Smooth muscle cell (in vitro differentiated cells): Measurements from ENCODE around the gene ZNF646. TPM values are rescaled to one million over a fixed set of nuclear protein-coding genes. Genes with fewer than 3 reads are reported as not detected.
A peak's percentile ranks its signal among the peaks of the same experiment; 100 is the strongest.

ENCODE experiments used
- DNase-seq: peaks from one replicate; lab custom pipeline; 2025; ENCODE audit not compliant: unreplicated experiment; lab: John Stamatoyannopoulos, UW
- H2AFZ ChIP-seq: fragments of 200-600 bp; sonication (generic); 2 replicates; pipeline ENCODE4 v1.6.0; 2016; ENCODE audit warnings: antibody characterized with exemption, low read depth, mild to moderate bottlenecking
- H3F3A ChIP-seq: fragments of 200-600 bp; sonication (generic); 2 replicates; pipeline ENCODE4 v1.6.0; 2017; ENCODE audit warnings: antibody characterized with exemption, low read depth
- H3K27ac ChIP-seq: fragments of 200-600 bp; sonication (generic); 2 replicates; pipeline ENCODE4 v1.5.1; 2016; ENCODE audit warnings: low read depth, mild to moderate bottlenecking
- H3K27me3 ChIP-seq: fragments of 200-600 bp; sonication (generic); 2 replicates; pipeline ENCODE4 v1.6.1; 2016; ENCODE audit warnings: low read depth, mild to moderate bottlenecking
- H3K36me3 ChIP-seq: fragments of 200-600 bp; sonication (generic); 2 replicates; pipeline ENCODE4 v1.5.1; 2016; ENCODE audit warnings: low read depth
- H3K4me1 ChIP-seq: fragments of 200-600 bp; sonication (generic); 2 replicates; pipeline ENCODE4 v1.5.1; 2016; ENCODE audit warnings: low read depth
- H3K4me2 ChIP-seq: fragments of 200-600 bp; sonication (generic); 2 replicates; pipeline ENCODE4 v1.6.0; 2016; ENCODE audit warnings: mild to moderate bottlenecking
- H3K4me3 ChIP-seq: fragments of 200-600 bp; sonication (generic); 2 replicates; pipeline ENCODE4 v1.5.1; 2016; ENCODE audit warnings: mild to moderate bottlenecking
- H3K79me2 ChIP-seq: fragments of 200-600 bp; sonication (generic); 2 replicates; pipeline ENCODE4 v1.6.0; 2016; ENCODE audit warnings: low read depth, mild to moderate bottlenecking
- H3K9ac ChIP-seq: fragments of 200-600 bp; sonication (generic); 2 replicates; pipeline ENCODE4 v1.6.0; 2016; ENCODE audit warnings: low read depth
- H3K9me3 ChIP-seq: fragments of 200-600 bp; sonication (generic); replicated peaks from 2 replicates; pipeline ENCODE4 v1.5.1; 2016; ENCODE audit warnings: low read depth
- H4K20me1 ChIP-seq: fragments of 200-600 bp; sonication (generic); 2 replicates; pipeline ENCODE4 v1.6.0; 2016; ENCODE audit warnings: low read depth
- CTCF ChIP-seq: fragments of 200-600 bp; sonication (generic); IDR thresholded peaks from 2 replicates; pipeline ENCODE4 v1.5.1; 2017; ENCODE audit warnings: borderline replicate concordance, mild to moderate bottlenecking, antibody characterized with exemption; ENCODE audit not compliant: insufficient read depth, poor library complexity, severe bottlenecking
- WGBS: methylation state at CpG from one replicate; pipeline ENCODE4 v1.1.7; 2016; ENCODE audit warnings: low lambda C conversion rate; 5-methylcytosine and 5-hydroxymethylcytosine counted together
- polyA plus RNA-seq: library from polyadenylated mRNA; unstranded; fragments of >200 nt; fragmentation: Nextera tagmentation; extraction: Ambion mirVana; gene quantifications from 2 replicates; pipeline ENCODE4 v1.2.1, GENCODE V29; 2016
- total RNA-seq: library from RNA; depleted of rRNA; stranded (reverse); fragments of >200 nt; gene quantifications from 2 replicates; pipeline ENCODE4 v1.2.3, GENCODE V29; 2014

Gene ZNF646
- total and polyA plus RNA-seq, 2 experiments from 2014 or later, result 5.7 to 7.3 TPM

- no peak overlapping the region for H2AFZ ChIP-seq
- no peaks in the 10 kb centered on the region for H3K27me3 ChIP-seq
- H3K9ac ChIP-seq, result peak overlapping the region; percentile 92
- no peaks in the 10 kb centered on the region for H3K9me3 ChIP-seq
- H3K36me3 ChIP-seq, result no peaks in the 10 kb centered on the region
- WGBS, result 26% methylated on average over 4 of the region's 4 CpGs
- H4K20me1 ChIP-seq, result peaks cover 8% of the 10 kb centered on the region
- no peak for DNase-seq
- no peaks in the 10 kb centered on the region for H3F3A ChIP-seq
- peaks cover 76% of the 10 kb centered on the region for H3K79me2 ChIP-seq
- peak overlapping the region; percentile 76 for H3K4me3 ChIP-seq
- peak overlapping the region; percentile 94 for H3K27ac ChIP-seq
- H3K4me1 ChIP-seq, result peaks cover 15% of the 10 kb centered on the region
- peak overlapping the region; percentile 85 for H3K4me2 ChIP-seq
- no peak for TF ChIP-seq CTCF
Measured at GRCh38 chr16:31071861-31072260, 2.4 kb upstream of the ZNF646 start.

- Histone ChIP-seq H3K9ac (peak overlapping the region; percentile 92), H3K9me3 (no peaks in the 10 kb centered on the region), H4K20me1 (peaks cover 5% of the 10 kb centered on the region), H2AFZ (peak overlapping the region; percentile 71), H3K4me1 (peaks cover 15% of the 10 kb centered on the region), H3K36me3 (no peaks in the 10 kb centered on the region), H3K27me3 (no peaks in the 10 kb centered on the region), H3K27ac (peak overlapping the region; percentile 94), H3K4me3 (peak overlapping the region; percentile 76), H3K79me2 (peaks cover 72% of the 10 kb centered on the region), H3F3A (no peaks in the 10 kb centered on the region), H3K4me2 (peak overlapping the region; percentile 85)
- no peak for DNase-seq
- WGBS, result 1% methylated on average over 27 of the region's 27 CpGs
- TF ChIP-seq CTCF, result no peak
Measured at GRCh38 chr16:31072540-31073141, 1.6 kb upstream of the ZNF646 start.

- WGBS, result under 1% methylated on average over 65 of the region's 83 CpGs
- peak overlapping the region; percentile 92 for H3K9ac ChIP-seq
- H4K20me1 ChIP-seq, result peaks cover 5% of the 10 kb centered on the region
- H3K79me2 ChIP-seq, result peaks cover 70% of the 10 kb centered on the region
- H3K9me3 ChIP-seq, result no peaks in the 10 kb centered on the region
- peak; percentile 86 for DNase-seq
- H3K27me3 ChIP-seq, result no peaks in the 10 kb centered on the region
- H3K4me2 ChIP-seq, result peak overlapping the region; percentile 85
- no peak for TF ChIP-seq CTCF
- H3F3A ChIP-seq, result no peaks in the 10 kb centered on the region
- peak overlapping the region; percentile 71 for H2AFZ ChIP-seq
- peak overlapping the region; percentile 76 for H3K4me3 ChIP-seq
- peak overlapping the region; percentile 94 for H3K27ac ChIP-seq
- H3K4me1 ChIP-seq, result peaks cover 15% of the 10 kb centered on the region
- H3K36me3 ChIP-seq, result no peaks in the 10 kb centered on the region
Measured at GRCh38 chr16:31073142-31073969, 866 bp upstream of the ZNF646 start.
